ENCODE measurements around the gene RALB. TPM values are rescaled to one million over a fixed set of nuclear protein-coding genes. Genes with fewer than 3 reads are reported as not detected.

The RALB gene
- total RNA-seq, 6 donors from 2014 or later = 23.0 to 85.8 (median 46.5) TPM

DNA sequence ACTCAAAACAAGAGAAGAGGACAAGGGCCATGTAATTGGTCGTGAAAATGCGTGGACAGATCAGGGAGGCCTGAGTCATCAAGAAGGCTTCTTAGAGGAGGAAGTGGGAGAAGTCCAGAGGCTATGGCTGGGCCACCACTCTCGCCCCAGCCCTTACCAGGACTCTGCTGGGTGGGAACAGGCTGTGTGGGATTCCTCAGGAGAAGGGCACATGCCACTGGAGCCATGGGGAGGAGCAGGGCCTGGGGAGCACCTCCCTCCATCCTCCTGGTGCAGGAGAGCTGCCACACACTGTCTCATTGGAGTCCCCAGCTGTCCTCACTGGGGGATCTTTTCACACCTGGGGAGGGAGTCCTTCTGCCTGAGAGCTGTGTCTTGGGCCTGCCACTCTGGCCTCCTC, 9.4 kb upstream of the RALB start:
- H3K36me3 ChIP-seq = no peaks in the 10 kb centered on the region
- no peak overlapping the region for H3K27ac ChIP-seq
- no peak for TF ChIP-seq EP300 (IDR thresholded peaks at IDR 0.05)
- TF ChIP-seq POLR2AphosphoS5 (IDR thresholded peaks at IDR 0.05) = no peak
- TF ChIP-seq, protein P1, sequence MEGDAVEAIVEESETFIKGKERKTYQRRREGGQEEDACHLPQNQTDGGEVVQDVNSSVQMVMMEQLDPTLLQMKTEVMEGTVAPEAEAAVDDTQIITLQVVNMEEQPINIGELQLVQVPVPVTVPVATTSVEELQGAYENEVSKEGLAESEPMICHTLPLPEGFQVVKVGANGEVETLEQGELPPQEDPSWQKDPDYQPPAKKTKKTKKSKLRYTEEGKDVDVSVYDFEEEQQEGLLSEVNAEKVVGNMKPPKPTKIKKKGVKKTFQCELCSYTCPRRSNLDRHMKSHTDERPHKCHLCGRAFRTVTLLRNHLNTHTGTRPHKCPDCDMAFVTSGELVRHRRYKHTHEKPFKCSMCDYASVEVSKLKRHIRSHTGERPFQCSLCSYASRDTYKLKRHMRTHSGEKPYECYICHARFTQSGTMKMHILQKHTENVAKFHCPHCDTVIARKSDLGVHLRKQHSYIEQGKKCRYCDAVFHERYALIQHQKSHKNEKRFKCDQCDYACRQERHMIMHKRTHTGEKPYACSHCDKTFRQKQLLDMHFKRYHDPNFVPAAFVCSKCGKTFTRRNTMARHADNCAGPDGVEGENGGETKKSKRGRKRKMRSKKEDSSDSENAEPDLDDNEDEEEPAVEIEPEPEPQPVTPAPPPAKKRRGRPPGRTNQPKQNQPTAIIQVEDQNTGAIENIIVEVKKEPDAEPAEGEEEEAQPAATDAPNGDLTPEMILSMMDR (IDR thresholded peaks at IDR 0.05) = no peak
- TF ChIP-seq POLR2A (IDR thresholded peaks at IDR 0.05) = no peak
- no peaks in the 10 kb centered on the region for H3K9me3 ChIP-seq
- ATAC-seq (ENCODE audit: low FRiP score in 2 of 2) (peak in 1 of 2 donors; percentile 41), DNase-seq (no peak)
- H3K4me3 ChIP-seq = no peak overlapping the region
- 52 to 84% methylated on average over 3 of the region's 3 CpGs for WGBS, 2 donors
- H3K4me1 ChIP-seq = peaks cover 24 to 35% (median 32%) of the 10 kb centered on the region in 4 donors
- no peaks in the 10 kb centered on the region for H3K27me3 ChIP-seq

DNA sequence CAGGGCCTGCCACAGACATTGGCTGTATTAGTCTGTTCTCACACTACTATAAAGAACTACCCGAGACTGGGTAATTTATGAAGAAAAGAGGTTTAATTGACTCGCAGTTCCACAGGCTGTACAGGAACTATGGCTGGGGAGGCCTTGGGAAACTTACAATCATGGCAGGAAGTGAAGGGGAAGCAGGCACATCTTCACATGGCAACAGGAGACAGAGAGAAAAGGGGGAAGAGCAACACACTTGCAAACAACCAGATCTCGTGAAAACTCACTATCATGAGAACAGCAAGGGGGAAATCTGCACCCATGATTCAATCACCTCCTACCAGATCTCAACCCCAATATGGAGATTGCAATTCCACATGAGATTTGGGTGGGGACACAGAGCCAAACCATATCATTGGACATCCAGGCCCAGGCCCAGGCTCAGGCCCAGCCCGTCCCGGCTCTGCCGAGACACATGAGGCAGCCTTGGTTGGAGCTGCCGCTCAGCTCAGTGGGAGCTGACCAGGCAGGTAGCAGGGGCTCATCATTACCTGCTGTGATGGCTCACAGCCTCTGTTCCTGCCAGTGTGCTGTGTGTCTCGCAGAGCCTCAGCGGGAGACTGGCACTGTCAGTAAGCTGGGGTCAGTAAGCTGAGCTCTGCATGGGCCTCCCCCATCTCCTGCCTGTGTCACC, 8.6 kb upstream of the RALB start:
- Histone ChIP-seq H3K4me3 (no peak overlapping the region), H3K27me3 (no peaks in the 10 kb centered on the region), H3K4me1 (peaks cover 17 to 33% (median 29%) of the 10 kb centered on the region in 4 donors), H3K9me3 (no peaks in the 10 kb centered on the region), H3K27ac (no peak overlapping the region), H3K36me3 (no peaks in the 10 kb centered on the region)
- WGBS, 2 donors = 95 to 99% methylated on average over 5 to 9 of the region's 9 CpGs
- TF ChIP-seq, protein P1 (IDR thresholded peaks at IDR 0.05) = no peak
- TF ChIP-seq POLR2A (IDR thresholded peaks at IDR 0.05) = no peak
- TF ChIP-seq POLR2AphosphoS5 (IDR thresholded peaks at IDR 0.05) = no peak
- TF ChIP-seq EP300 (IDR thresholded peaks at IDR 0.05) = no peak
- ATAC-seq (ENCODE audit: low FRiP score in 2 of 2) (no peak), DNase-seq (no peak)

DNA sequence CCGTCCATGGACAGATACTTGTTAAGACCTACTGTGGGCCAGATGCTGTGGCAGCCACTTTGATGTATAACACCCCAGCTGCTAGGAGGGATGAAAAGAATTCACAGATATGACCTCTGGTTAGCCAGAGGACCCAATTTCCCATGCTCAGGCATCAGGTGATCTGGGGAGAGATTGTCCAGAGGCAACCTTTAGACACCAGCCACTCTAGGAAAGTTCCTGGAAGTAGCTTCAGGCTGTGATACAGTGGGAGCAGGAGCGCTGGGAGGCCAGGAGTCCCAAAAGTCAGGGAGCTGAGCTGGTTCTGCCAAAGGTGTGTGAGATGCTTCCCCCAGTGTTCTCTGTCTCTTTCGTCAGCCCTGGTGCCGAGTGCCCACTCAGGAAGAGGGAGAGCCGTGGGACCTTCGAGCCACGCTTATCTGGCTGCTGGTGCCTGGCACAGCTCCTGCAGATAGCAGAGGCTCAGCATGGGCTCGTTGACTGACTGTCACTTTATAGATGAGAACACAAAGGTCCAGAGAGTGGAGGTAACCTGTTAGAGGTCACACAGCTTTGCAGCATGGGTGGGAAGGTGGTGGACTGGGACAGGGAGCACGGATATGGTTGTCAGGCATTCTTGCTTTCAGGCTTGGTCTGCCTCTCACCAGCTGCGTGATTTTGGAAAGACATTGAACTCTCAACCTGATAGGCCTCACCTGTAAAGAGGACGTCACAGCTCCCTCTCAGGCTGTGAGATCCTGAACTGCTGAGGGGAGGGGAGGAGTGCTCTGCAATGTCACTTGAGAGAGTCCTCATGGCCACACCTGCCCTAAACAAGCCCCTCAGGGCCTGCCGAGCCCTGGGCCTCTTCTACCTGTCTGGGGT, 7.8 kb upstream of the RALB start:
- Histone ChIP-seq H3K4me1 (peaks cover 8 to 26% (median 20%) of the 10 kb centered on the region in 4 donors), H3K27ac (peak overlapping the region; percentile 11 to 57 (median 40)), H3K36me3 (no peaks in the 10 kb centered on the region), H3K27me3 (no peaks in the 10 kb centered on the region), H3K9me3 (no peaks in the 10 kb centered on the region), H3K4me3 (no peak overlapping the region)
- WGBS, 2 donors = 78 to 79% methylated on average over 6 to 12 of the region's 12 CpGs
- no peak for DNase-seq
- ATAC-seq (ENCODE audit: low FRiP score in 2 of 2) = peak; percentile 4 to 47
- TF ChIP-seq POLR2AphosphoS5 (IDR thresholded peaks at IDR 0.05) (no peak), POLR2A (IDR thresholded peaks at IDR 0.05) (no peak), EP300 (IDR thresholded peaks at IDR 0.05) (no peak)
- TF ChIP-seq, protein P1 (IDR thresholded peaks at IDR 0.05) = no peak

DNA sequence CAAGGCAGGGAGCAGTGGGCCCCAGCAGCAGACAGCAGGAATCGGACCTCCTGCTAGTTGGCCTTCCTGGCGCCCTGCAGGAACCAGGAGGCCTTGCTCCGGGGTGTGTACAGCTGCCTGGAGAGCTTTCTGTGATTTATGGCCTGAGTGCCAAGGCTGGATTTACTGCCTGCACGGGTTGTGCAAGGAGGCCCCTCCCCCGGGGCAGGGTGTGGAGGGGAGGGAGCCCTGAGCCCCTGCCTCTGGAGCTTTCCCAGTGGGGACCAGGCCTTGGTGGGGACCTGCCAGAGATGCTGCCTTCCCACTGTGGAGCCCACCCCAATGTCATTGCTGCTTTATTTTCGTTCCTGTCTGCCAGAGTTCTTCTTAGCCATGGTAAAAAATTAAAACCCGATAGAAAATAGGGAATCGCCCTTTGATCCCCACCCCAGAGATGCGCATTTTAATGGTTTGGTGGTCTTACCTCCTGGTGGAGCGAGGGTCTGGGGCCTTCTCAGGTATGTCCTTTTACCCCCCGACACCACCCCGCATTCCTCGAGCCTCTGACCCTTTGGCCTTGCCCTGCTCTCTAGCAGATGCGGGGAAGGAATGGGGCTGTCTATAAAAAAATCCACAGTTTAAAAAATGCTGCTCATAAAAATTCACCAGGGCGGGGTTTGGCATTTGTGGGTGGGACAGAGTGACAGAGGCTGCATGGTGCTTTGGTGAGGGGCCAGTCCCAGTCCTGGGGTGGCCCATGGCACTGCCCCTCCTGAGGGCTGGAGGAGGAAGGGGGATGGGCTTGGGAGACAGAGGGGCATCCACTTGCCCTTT, 6.9 kb upstream of the RALB start:
- Histone ChIP-seq H3K4me1 (peaks cover 7 to 19% (median 17%) of the 10 kb centered on the region in 4 donors), H3K27ac (peak overlapping the region; percentile 11 to 57 (median 40)), H3K4me3 (no peak overlapping the region), H3K27me3 (no peaks in the 10 kb centered on the region), H3K36me3 (no peaks in the 10 kb centered on the region), H3K9me3 (no peaks in the 10 kb centered on the region)
- 62 to 69% methylated on average over 10 to 15 of the region's 15 CpGs for WGBS, 2 donors
- no peak for TF ChIP-seq EP300 (IDR thresholded peaks at IDR 0.05)
- TF ChIP-seq POLR2A (IDR thresholded peaks at IDR 0.05) = peak in 1 of 4 donors; percentile 19
- peak in 1 of 2 donors; percentile 10 for TF ChIP-seq POLR2AphosphoS5 (IDR thresholded peaks at IDR 0.05)
- TF ChIP-seq, protein P1 (IDR thresholded peaks at IDR 0.05) = no peak
- ATAC-seq (ENCODE audit: low FRiP score in 2 of 2) (peak; percentile 33 to 54), DNase-seq (peak in 1 of 2 donors; percentile 69)

Measured in upper lobe of left lung (tissue), 6 donors.